HUES6 (cell line): ENCODE data around the gene COL2A1.

Experiments
- H3K27ac ChIP-seq: 2 replicates; pipeline ENCODE4 v1.7.0; 2013; ENCODE audit warnings: low read depth, mild to moderate bottlenecking, low read length, inconsistent platforms
- H3K27me3 ChIP-seq: 2 replicates; pipeline ENCODE4 v1.6.1; 2013; ENCODE audit warnings: low read length; ENCODE audit not compliant: control insufficient read depth, insufficient read depth
- H3K36me3 ChIP-seq: 2 replicates; pipeline ENCODE4 v1.6.1; 2013; ENCODE audit warnings: low read length; ENCODE audit not compliant: control insufficient read depth, insufficient read depth
- H3K4me1 ChIP-seq: 2 replicates; pipeline ENCODE4 v1.6.1; 2013; ENCODE audit warnings: low read length; ENCODE audit not compliant: control insufficient read depth, insufficient read depth
- H3K4me3 ChIP-seq: 2 replicates; pipeline ENCODE4 v1.5.1; 2013; ENCODE audit warnings: low read depth, low read length
- H3K9ac ChIP-seq: one replicate; pipeline ENCODE4 v1.6.1; 2013; ENCODE audit warnings: mild to moderate bottlenecking, low read length
- H3K9me3 ChIP-seq: 2 replicates; pipeline ENCODE4 v1.6.1; 2013; ENCODE audit warnings: low read depth, low read length; ENCODE audit not compliant: control insufficient read depth, insufficient read depth

Gene COL2A1

DNA sequence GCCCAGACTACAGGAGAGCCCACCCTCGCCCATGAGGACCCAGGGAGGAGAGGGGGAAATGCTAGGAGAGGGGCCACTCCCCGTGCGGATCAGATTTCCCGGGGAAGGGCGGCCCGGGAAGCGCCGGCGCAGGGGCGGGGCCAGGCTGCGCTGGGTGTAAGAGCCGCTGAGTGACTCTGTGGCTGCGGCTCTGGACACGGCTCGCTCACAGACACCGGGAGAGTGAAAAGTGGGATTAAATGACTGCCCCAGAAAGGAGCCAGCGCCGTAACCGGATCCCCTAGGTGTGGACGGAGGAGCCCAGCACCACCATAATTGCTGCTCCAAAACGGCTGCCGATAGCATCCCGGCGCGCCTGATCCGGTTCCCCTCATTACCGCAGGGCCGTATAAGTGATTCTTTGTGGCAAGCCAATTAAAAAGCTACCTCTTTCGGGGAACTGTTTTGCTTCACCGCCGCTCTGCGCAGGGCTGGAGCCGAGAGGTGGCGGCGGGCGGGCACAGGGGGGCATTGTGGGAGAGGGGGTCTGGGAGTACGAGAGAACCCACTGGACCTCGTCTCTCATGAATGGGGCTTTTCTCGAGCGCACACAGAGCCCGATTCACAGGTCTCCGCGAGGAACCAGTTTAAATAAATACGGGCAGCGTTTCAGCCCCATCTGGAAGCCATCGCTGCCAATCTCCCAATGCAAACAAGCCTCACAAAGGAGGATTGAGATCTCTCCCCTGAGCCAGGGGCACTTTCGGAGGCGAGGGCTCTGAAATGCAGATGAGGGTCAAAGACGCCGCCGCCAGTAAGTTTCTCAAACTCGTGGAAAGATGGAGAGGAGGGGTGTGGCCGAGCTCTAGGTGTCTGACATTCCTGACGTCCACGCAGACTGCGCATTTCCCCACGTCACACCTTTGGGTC lies 2.5 kb downstream of the COL2A1 start:
- peaks cover 39% of the 10 kb centered on the region for H3K4me1 ChIP-seq
- no peak overlapping the region for H3K9ac ChIP-seq
- no peaks in the 10 kb centered on the region for H3K36me3 ChIP-seq
- H3K4me3 ChIP-seq: peak overlapping the region; percentile 60
- peaks cover 100% of the 10 kb centered on the region for H3K27me3 ChIP-seq
- no peak overlapping the region for H3K27ac ChIP-seq
- H3K9me3 ChIP-seq: no peaks in the 10 kb centered on the region

DNA sequence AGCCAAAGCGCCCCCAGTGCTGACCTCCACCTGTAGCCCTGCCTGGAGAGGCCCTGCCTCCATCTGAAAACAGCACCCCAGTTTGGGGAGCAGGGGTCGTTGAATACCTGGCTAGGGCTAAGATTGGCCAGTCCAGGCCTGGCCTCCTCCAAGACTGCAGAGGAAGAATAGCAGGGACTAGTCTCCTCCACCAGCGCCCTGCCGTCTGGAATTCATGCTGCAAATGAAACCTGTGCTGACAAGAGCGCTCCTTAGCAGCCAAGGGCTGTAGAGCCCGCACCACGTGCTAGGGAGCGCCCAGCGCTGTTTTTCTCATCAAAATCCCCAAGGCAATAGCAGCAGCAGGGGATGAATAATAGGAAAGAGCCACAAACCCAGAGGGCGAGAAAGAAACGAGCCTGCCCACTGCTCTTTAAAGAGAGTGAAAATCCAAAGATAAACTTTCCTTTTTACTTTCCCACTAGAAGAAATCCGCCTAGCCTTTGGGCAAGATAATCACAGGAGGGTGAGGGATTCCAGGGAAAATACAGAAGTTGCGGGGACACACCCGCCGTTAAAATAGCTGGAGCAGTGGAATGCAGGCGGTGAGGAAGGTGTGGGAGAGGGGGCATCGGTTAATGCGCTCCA lies 3.3 kb downstream of the COL2A1 start:
- H3K9ac ChIP-seq: no peak overlapping the region
- no peak overlapping the region for H3K27ac ChIP-seq
- no peaks in the 10 kb centered on the region for H3K36me3 ChIP-seq
- H3K9me3 ChIP-seq: no peaks in the 10 kb centered on the region
- peak overlapping the region; percentile 60 for H3K4me3 ChIP-seq
- H3K4me1 ChIP-seq: peaks cover 39% of the 10 kb centered on the region
- peaks cover 100% of the 10 kb centered on the region for H3K27me3 ChIP-seq

DNA sequence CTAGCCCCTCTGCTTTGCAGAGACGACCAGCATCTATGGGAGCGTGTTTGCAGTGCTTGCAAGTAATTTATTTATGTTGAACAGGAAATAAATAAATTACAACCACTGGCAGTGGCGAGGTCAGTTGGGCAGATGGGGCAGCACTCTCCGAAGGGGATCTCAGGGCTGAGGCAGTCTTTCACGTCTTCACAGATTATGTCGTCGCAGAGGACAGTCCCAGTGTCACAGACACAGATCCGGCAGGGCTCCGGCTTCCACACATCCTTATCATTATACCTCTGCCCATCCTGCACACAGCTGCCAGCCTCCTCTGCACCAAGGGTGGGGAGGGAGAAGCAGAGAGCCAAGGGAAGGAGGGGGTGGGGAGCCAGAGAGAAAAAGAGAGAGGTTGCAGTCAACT lies 4.5 kb downstream of the COL2A1 start:
- Histone ChIP-seq H3K9me3 (no peaks in the 10 kb centered on the region), H3K4me3 (no peak overlapping the region), H3K4me1 (peaks cover 30% of the 10 kb centered on the region), H3K27me3 (peaks cover 100% of the 10 kb centered on the region), H3K36me3 (no peaks in the 10 kb centered on the region), H3K9ac (no peak overlapping the region), H3K27ac (no peak overlapping the region)

DNA sequence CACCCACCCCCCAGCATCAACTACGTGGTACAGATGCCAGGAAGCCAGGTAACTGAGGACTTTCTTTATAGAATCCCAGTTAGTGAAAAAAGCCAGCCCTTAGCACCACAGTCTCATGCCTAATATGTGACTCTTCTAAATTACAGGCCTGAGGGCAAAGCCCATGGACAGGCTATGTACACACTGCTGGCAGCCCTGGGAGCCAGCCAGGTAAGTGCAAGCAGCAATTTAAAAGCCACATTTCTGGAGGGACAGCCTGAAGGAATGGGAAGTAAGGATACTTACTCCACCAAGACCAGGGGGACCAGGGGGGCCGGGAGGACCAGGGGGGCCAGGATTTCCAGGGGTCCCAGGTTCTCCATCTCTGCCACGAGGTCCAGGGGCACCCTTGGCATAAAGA lies 7.0 kb downstream of the COL2A1 start:
- no peak overlapping the region for H3K9ac ChIP-seq
- H3K36me3 ChIP-seq: no peaks in the 10 kb centered on the region
- peaks cover 100% of the 10 kb centered on the region for H3K27me3 ChIP-seq
- no peak overlapping the region for H3K4me3 ChIP-seq
- H3K27ac ChIP-seq: no peak overlapping the region
- no peaks in the 10 kb centered on the region for H3K9me3 ChIP-seq
- H3K4me1 ChIP-seq: peaks cover 11% of the 10 kb centered on the region

DNA sequence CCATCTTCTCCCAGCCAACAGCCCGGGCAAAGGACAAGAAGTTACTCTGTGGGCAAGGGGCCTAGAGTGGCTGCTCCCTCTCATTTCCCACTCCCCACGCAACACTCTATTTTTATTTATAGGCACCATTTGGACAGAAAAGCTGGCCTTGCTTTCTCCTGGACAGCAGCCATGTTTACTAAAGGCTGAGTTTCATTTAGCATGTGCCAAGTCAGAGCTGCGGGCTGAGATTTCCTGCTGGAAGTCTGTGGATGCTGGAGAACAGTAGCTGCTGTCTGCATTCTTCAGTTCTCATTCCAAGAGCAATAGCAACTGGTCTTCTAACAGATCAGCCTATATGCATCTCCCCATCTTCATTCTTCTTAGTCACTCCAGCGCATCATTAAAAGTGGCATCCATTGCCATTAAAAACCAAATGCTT lies 8.3 kb downstream of the COL2A1 start:
- Histone ChIP-seq H3K4me1 (peaks cover 5% of the 10 kb centered on the region), H3K27me3 (peaks cover 100% of the 10 kb centered on the region), H3K27ac (no peak overlapping the region), H3K9ac (no peak overlapping the region), H3K4me3 (no peak overlapping the region), H3K9me3 (no peaks in the 10 kb centered on the region), H3K36me3 (no peaks in the 10 kb centered on the region)

DNA sequence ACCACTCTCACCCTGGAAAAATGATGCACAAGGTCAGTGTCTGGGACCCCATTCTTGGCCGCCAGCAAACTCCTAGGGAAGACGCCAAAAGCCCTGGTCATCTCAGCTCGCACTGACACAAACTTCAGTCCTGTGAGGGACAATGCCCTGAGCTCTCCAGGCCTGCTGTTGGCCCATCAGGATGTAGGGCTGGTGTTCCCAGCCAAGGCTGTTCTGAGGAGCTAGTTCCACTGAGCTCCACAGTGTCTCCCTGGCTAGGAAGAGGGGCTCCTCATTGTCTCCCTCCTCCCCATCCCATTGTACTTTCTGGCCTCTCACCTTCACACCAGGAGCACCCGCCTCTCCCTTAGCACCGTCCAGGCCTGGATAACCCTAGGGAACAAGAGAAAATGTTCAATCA lies 10.8 kb downstream of the COL2A1 start:
- Histone ChIP-seq H3K9me3 (no peaks in the 10 kb centered on the region), H3K27me3 (peaks cover 100% of the 10 kb centered on the region), H3K4me3 (no peak overlapping the region), H3K27ac (no peak overlapping the region), H3K9ac (no peak overlapping the region), H3K36me3 (no peaks in the 10 kb centered on the region), H3K4me1 (peaks cover 3% of the 10 kb centered on the region; the same call in 1 of the 2 replicates)

DNA sequence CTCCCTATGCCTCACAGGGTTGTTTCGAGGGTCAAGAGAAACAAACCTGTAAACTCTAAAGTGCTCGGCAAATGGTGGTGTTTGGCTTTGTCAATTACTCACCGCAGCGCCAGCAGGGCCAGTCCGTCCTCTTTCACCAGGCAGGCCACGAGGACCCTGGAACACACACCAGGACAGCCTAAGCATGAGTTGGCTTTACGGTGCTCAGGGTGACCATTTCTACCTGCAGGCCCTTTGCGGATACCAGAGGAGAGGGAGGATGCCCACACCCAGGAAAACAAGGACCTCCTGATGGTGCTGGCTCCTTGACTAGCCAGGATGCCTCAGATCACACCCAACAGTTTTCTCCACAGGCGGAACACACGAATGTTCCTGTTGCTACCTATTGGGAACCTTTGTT lies 11.5 kb downstream of the COL2A1 start:
- H3K4me1 ChIP-seq: peaks cover 3% of the 10 kb centered on the region; the same call in 1 of the 2 replicates

DNA sequence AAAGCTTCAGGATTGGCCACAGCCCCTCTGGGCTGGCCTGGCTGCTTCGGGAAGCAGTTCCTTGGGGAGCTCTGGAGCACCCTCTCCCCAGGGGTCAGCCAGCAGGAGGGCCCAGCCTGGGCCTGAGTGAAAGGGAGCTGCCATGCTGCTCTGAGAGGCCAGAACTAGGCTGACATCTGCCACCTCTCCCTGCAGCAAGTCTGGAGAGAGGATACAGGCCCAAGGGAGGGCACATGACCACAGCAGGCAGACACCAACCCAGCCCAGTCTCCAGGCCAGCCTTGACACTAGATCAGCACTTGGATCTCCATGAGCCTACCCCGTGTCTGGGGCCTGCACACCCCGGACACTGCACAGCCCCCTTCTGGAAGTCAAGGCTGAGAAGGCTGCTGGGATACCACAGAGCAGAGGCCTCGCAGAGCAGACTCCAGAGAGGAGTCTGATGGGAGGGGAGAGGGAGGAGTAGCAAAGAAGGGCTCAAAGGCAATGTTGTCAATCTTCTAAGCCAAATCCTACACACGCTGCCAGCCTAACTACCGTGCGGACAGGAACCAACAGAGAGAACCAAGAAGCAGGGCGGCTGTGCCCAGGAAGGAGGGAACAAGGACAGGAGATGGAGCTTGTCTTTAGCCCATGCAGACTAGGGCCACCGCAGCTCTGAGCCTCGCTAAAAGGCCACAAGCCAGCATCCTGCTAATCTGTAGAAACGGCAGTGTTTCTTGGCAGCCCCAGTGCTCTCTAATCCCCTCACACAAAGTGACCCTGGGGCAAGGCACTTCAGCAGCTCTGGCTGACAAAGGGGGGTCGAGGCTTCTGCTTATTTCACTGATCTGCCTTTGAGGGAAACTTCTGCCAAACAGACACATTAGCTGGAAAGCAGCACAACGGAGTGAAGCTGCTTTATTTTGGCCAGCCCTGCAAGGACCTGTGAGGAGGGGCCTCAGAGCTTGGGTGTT lies 12.9 kb downstream of the COL2A1 start:
- H3K27me3 ChIP-seq: peaks cover 100% of the 10 kb centered on the region
- H3K36me3 ChIP-seq: no peaks in the 10 kb centered on the region
- peaks cover 3% of the 10 kb centered on the region; the same call in 1 of the 2 replicates for H3K4me1 ChIP-seq
- no peak overlapping the region for H3K4me3 ChIP-seq
- no peak overlapping the region for H3K9ac ChIP-seq
- no peak overlapping the region for H3K27ac ChIP-seq
- no peaks in the 10 kb centered on the region for H3K9me3 ChIP-seq

More for the DNA sequence above, 11.5 kb downstream of the COL2A1 start:
- Histone ChIP-seq H3K4me3 (no peak overlapping the region), H3K9me3 (no peaks in the 10 kb centered on the region), H3K36me3 (no peaks in the 10 kb centered on the region), H3K9ac (no peak overlapping the region), H3K27me3 (peaks cover 100% of the 10 kb centered on the region), H3K27ac (no peak overlapping the region)

DNA sequence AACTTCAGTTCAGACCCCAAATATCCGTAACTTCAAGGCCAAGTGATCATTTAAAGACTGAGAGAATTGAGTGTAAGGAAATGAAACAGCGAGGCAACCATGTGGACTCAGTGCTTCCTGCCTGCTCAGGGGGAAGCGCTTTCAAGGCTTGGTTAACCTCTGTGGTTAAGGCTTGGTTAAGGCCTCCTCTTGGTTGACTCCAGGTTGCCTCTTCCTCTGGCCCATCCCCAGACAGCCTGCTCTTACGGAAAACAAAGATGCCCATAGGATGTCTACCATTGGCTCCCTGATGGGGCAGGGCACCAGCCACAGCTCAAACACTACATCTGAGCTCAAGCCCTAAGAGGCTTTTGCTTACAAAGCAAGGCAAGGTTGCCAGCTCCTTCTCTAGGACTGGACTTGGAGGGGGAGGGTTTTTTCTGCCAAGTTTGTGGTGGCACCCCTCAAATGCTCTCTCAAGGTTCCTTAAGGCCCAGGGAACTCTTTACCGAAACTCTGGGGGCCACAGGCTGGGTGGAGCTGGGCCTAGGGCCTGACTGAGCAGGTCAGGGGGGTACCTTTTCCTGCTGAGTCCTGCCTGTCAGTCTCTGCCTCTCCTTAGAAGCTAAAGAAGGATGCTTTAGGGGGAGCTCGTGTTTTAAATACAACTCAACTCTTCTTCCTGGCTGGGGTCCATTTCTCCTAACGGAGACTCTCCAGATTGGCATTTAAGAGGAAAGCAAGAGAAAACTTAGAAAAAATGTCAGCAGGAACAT lies 13.7 kb downstream of the COL2A1 start:
- Histone ChIP-seq H3K27me3 (peaks cover 100% of the 10 kb centered on the region), H3K4me1 (peaks cover 3% of the 10 kb centered on the region; the same call in 1 of the 2 replicates), H3K36me3 (no peaks in the 10 kb centered on the region), H3K27ac (no peak overlapping the region), H3K9me3 (no peaks in the 10 kb centered on the region), H3K9ac (no peak overlapping the region), H3K4me3 (no peak overlapping the region)

DNA sequence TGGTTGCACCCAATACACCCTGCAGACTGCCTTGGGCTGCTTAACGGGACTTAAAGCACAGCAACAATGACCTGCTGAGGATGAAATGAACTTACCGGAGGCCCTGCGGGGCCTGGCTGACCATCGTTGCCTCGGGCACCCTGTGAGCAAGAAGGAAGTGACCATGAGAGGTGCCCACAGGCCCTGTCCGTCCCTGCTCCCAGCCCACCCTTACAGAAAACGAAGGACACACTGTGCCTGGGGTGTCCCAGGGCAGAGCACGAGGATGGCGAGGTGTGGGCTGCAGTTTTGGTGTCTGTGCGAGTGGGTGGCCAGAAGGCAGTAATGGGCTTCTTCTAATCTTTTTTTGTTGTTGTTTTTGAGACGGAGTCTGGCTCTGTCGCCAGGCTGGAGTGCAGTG lies 14.6 kb downstream of the COL2A1 start:
- H3K36me3 ChIP-seq: no peaks in the 10 kb centered on the region
- H3K4me1 ChIP-seq: peaks cover 3% of the 10 kb centered on the region; the same call in 1 of the 2 replicates
- no peak overlapping the region for H3K4me3 ChIP-seq
- peaks cover 100% of the 10 kb centered on the region for H3K27me3 ChIP-seq
- no peak overlapping the region for H3K27ac ChIP-seq
- H3K9me3 ChIP-seq: no peaks in the 10 kb centered on the region
- H3K9ac ChIP-seq: no peak overlapping the region
